Measurements from ENCODE around the gene MRPS25.
A peak's percentile ranks its signal among the peaks of the same experiment; 100 is the strongest.

Gene MRPS25

GRCh38 chr3:15110206-15110605 is 45.1 kb upstream of the MRPS25 start:
- no peak overlapping the region for H2AFZ ChIP-seq (ENCODE audit: low read length)
- TF ChIP-seq EZH2phosphoT487 (IDR thresholded peaks at IDR 0.05; ENCODE audit: low read length): no peak
- TF ChIP-seq CTCF (IDR thresholded peaks at IDR 0.05; ENCODE audit: low read length): no peak
- no peak for TF ChIP-seq EZH2 (optimal IDR thresholded peaks at IDR 0.05; ENCODE audit: low read depth, low read length)
- H3K79me2 ChIP-seq (ENCODE audit: low read length): no peaks in the 10 kb centered on the region
- no peaks in the 10 kb centered on the region for H3K4me1 ChIP-seq (ENCODE audit: low read length)
- H3K9me3 ChIP-seq (replicated peaks; ENCODE audit: insufficient read depth, low read length): no peaks in the 10 kb centered on the region
- no peak overlapping the region for H3K4me3 ChIP-seq (ENCODE audit: low read length)
- no peaks in the 10 kb centered on the region for H3K36me3 ChIP-seq (replicated peaks; ENCODE audit: insufficient read depth, low read length)
- H3K9me2 ChIP-seq (replicated peaks; ENCODE audit: insufficient read depth, low read length): no peaks in the 10 kb centered on the region
- H3K4me2 ChIP-seq (ENCODE audit: low read depth, low read length): no peak overlapping the region
- no peak overlapping the region for H3K27ac ChIP-seq (ENCODE audit: low read length)
- H3K9ac ChIP-seq (ENCODE audit: low read length): no peak overlapping the region
- H3K27me3 ChIP-seq (replicated peaks; ENCODE audit: insufficient read depth, low read length): no peaks in the 10 kb centered on the region; the same call in 1 of the 2 replicates
- no peak for DNase-seq
- no peaks in the 10 kb centered on the region for H4K20me1 ChIP-seq (ENCODE audit: insufficient read depth, low read length)
- H3F3A ChIP-seq (ENCODE audit: insufficient read depth, low read length): no peaks in the 10 kb centered on the region

- Histone ChIP-seq H3K4me2 (ENCODE audit: low read depth, low read length) (no peak overlapping the region), H3K9me3 (replicated peaks; ENCODE audit: insufficient read depth, low read length) (no peaks in the 10 kb centered on the region), H3K4me3 (ENCODE audit: low read length) (no peak overlapping the region), H3K36me3 (replicated peaks; ENCODE audit: insufficient read depth, low read length) (no peaks in the 10 kb centered on the region), H3K27me3 (replicated peaks; ENCODE audit: insufficient read depth, low read length) (no peaks in the 10 kb centered on the region; the same call in 1 of the 2 replicates), H4K20me1 (ENCODE audit: insufficient read depth, low read length) (no peaks in the 10 kb centered on the region), H3K4me1 (ENCODE audit: low read length) (no peaks in the 10 kb centered on the region), H3F3A (ENCODE audit: insufficient read depth, low read length) (no peaks in the 10 kb centered on the region), H3K27ac (ENCODE audit: low read length) (no peak overlapping the region), H2AFZ (ENCODE audit: low read length) (no peak overlapping the region), H3K9me2 (replicated peaks; ENCODE audit: insufficient read depth, low read length) (no peaks in the 10 kb centered on the region), H3K79me2 (ENCODE audit: low read length) (no peaks in the 10 kb centered on the region), H3K9ac (ENCODE audit: low read length) (no peak overlapping the region)
- no peak for TF ChIP-seq EZH2 (optimal IDR thresholded peaks at IDR 0.05; ENCODE audit: low read depth, low read length)
- TF ChIP-seq EZH2phosphoT487 (IDR thresholded peaks at IDR 0.05; ENCODE audit: low read length): no peak
- no peak for TF ChIP-seq CTCF (IDR thresholded peaks at IDR 0.05; ENCODE audit: low read length)
- no peak for DNase-seq
These were observed 43.8 kb upstream of the MRPS25 start for GRCh38 chr3:15108869-15109268.

- H4K20me1 ChIP-seq (ENCODE audit: insufficient read depth, low read length): no peaks in the 10 kb centered on the region
- H3K9me3 ChIP-seq (replicated peaks; ENCODE audit: insufficient read depth, low read length): no peaks in the 10 kb centered on the region
- no peaks in the 10 kb centered on the region for H3K9me2 ChIP-seq (replicated peaks; ENCODE audit: insufficient read depth, low read length)
- no peak overlapping the region for H3K4me3 ChIP-seq (ENCODE audit: low read length)
- peak; percentile 77 for DNase-seq
- H3K27me3 ChIP-seq (replicated peaks; ENCODE audit: insufficient read depth, low read length): no peaks in the 10 kb centered on the region; the same call in 1 of the 2 replicates
- H3K4me1 ChIP-seq (ENCODE audit: low read length): no peaks in the 10 kb centered on the region
- H3K36me3 ChIP-seq (replicated peaks; ENCODE audit: insufficient read depth, low read length): no peaks in the 10 kb centered on the region
- no peaks in the 10 kb centered on the region for H3F3A ChIP-seq (ENCODE audit: insufficient read depth, low read length)
- H3K4me2 ChIP-seq (ENCODE audit: low read depth, low read length): peak overlapping the region; percentile 48
- H3K27ac ChIP-seq (ENCODE audit: low read length): no peak overlapping the region
- H3K79me2 ChIP-seq (ENCODE audit: low read length): no peaks in the 10 kb centered on the region
- peak overlapping the region; percentile 70 for H2AFZ ChIP-seq (ENCODE audit: low read length)
- no peak overlapping the region for H3K9ac ChIP-seq (ENCODE audit: low read length)
- no peak for TF ChIP-seq EZH2 (optimal IDR thresholded peaks at IDR 0.05; ENCODE audit: low read depth, low read length)
- TF ChIP-seq EZH2phosphoT487 (IDR thresholded peaks at IDR 0.05; ENCODE audit: low read length): no peak
- peak; percentile 91 for TF ChIP-seq CTCF (IDR thresholded peaks at IDR 0.05; ENCODE audit: low read length)
These were observed 43.0 kb upstream of the MRPS25 start for GRCh38 chr3:15108082-15108545.

All from MM.1S (cell line).